NCI-H2107 treated with DMSO at 0.1 percent for 48 hours (cell line): ENCODE measurements around the gene FGF14.

Source experiments
- DNase-seq: peaks from one replicate; lab custom pipeline; 2025; ENCODE audit not compliant: unreplicated experiment; lab: John Stamatoyannopoulos, UW

Gene FGF14

DNA sequence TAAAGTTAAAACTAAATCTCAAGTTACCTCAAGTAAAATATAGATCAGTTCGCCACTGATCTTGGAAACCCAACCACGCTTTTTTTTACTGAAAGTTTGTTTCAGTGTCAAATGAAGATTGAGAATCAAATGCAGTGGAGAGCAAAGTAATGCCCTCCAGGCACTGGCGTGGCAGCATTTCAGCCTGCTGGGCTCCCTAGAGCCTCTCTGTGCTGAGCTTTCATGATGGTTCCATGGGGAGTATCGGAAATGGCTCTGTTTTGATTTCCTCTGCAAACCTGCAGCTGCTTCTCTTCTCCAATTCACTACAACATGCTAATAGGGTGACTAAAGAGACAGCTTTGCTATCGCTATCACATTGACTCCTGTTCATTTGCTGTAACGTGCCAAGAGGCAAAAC lies 141.6 kb downstream of the FGF14 start:
- no peak for DNase-seq

GRCh38 chr13:102255409-102255808 lies 146.4 kb downstream of the FGF14 start:
- DNase-seq = no peak

- no peak for DNase-seq
Observed at GRCh38 chr13:102251817-102252216, 150.0 kb downstream of the FGF14 start.

- DNase-seq = no peak
Observed at GRCh38 chr13:102250448-102250847, 151.4 kb downstream of the FGF14 start.

- no peak for DNase-seq
Observed at GRCh38 chr13:102244607-102245227, 157.1 kb downstream of the FGF14 start.

DNA sequence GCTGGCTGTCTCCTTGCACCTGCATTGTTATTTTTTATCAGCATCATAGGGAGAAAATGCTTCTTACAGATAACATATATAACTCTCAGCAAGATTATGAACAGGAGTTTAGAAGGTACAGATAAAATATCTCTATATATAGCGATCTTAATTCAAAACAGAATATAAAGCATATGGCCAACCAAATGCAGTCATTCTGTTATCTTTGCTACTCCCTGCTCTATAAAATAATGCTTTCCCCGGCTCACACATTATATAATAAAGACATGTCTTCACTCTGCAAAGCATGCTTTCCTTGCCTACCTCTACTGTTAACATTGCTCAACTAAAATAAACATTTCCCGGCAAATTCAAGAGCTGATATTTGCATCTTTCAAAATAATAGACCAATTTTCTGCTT lies 161.7 kb downstream of the FGF14 start:
- DNase-seq = no peak

DNA sequence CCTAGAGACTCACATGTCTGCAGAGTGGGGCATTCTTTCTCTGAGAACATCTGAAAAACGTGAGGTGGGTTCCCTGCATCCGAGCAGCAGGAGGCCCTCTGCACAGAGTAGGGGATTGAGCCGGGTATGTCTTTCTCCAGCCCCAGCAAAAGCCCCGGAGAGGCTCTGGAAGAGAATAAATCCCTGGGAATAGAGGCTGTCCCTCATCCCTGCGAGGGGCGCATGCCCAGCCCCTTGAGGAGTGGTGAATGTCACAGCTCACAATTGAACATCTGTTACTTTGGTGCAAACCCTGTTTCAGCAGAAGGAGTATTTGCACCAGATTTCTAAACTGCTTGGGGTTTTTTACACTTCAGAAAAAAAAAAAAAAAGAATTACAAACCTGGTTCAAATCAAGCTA lies 164.6 kb downstream of the FGF14 start:
- DNase-seq = no peak

DNA sequence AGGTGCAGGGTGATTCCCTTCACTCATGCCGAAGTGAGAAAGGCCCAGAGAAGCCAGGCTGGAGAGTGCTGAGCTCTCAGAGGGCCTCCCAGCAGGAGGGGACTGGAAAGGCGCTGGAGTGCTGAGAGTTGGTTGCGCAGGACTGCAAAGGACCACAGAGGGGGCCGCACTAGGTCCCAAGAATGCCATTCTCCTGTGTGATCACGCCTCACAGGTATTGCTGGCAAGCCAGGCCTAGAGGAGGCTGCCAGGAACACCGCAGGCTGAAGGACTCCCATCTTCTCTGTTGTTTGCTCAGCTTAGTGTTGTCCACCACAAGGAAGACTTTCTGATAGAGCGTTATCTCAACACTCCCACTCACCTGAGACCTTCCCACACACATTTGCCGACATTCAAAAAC lies 165.0 kb downstream of the FGF14 start:
- no peak for DNase-seq

DNA sequence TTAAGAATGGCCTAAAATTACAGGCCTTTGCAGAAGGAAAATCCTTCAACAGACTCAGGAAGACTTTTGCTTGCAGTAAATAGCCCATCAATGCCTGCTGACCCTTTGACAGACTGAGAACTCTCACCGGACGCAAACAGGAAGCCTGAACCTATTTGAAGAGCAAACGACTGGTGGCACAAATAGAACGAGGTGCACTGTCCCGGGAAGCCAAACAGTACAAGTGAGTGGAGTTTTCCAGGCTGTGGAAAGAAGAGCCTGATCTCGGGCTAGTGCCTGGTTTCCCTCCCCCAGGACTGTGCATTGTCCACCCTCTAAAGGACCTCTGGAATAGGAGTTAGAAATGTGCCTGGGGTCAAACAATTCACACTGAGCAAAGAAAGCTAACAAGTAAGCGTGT lies 165.5 kb downstream of the FGF14 start:
- no peak for DNase-seq

DNA sequence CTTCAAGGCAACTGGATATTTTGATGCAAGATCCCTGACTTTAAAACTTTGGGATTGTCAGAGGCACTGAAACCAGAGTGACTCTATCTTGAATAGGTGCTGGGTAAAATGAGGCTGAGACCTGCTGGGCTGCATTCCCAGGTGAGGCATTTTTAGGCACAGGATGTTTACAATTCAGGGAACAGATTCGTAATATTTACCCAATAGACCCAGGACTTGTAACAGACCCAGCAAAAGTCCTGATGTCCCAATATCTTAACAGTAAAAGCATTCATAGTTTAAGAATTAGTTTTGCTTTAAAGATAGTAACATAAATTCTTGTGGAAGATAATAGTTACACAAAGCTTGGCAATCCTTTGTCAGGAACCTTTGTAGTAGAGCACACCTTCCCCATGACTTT lies 166.2 kb downstream of the FGF14 start:
- DNase-seq = no peak

DNA sequence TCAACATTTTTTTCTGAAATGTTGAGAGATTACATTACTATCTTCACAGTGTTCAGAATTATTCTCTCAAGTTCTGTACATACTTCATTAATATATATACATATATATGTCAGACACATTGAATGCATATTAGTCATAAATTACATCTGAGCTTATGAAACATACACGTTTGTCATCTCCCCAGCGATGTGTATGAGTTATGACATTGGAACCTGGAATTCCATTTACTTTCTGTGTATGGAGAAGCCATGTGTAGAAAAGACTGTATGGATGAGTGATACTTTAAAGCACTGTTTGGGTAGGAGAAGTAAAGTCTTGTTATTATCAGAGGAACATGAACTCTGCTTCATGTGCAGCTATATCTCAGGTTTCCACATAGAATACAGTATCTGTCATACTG lies 167.2 kb downstream of the FGF14 start:
- DNase-seq = no peak

- DNase-seq = no peak
Observed at GRCh38 chr13:102233566-102234208, 168.2 kb downstream of the FGF14 start.

DNA sequence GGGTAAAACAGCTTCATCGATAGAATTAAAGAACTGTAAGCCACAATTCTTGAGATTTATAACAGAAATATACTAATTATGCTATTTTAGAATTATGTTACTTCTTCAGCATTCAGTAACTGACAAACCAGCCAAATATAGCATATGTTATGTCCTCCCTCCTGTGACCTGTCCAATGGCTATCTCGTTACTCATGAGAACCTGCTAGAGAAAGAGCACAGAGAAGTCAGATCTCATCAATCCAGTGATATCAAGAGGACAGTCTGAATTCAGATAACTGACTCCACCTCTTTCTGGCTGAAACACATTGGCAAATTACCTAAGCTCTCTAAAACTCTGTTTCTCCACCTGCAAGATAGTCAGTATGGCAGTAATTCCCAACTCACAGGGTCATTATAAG lies 170.4 kb downstream of the FGF14 start:
- DNase-seq = no peak

DNA sequence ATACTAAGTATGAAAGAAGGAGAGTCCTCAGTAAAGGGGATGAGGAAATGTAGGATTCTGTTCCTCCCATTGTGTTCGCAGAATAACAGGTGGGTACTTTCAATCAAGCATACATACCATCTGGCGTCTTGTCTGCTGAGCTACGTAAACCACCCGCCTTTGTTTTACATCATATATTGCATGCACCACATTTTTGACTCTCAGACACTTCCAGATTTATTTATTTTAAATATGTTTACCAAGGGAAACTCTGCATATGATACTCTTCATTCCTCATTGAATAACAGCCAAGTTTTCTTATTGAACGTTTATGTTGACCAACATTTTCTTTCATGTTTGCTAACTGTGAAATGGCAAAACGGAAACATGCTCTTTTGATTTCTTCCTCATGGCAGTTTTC lies 174.1 kb downstream of the FGF14 start:
- DNase-seq = peak; percentile 3

DNA sequence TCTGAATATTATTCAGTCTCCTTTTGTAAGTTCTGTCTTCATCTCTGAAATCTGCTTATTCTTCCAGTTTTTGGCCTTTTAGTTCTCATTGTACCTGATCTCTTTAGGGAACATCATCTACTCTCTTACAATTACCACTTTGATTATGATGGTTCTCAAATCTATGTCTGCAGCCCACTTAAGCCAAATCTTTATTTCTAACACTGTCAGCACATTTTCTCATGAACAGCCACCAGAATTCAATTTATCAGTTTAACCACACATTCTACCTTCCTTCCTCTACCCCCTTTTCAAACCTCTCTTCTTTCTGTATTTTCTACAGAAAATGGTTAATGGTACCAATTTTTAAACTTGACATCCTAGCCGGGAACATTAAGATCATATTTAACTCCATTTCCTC lies 175.3 kb downstream of the FGF14 start:
- DNase-seq = no peak

DNA sequence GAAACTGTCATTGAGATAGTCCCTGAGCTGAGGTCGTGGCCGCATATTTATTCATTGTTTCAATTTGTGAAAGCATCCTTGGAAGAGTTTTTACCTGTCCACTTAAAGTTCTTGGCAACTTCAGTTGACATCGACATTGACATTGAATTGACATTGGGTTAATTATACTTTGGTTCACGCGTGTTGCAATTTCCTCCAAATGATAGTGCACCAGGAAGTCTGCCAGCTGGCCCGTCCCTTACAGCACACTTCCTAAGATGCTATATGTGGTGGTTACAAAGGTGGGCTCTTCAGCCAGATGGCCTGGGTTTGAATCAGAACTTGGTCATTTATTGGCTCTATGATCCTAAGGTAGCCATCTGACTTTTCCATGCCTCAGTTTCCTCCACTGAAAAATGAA lies 176.0 kb downstream of the FGF14 start:
- no peak for DNase-seq

DNA sequence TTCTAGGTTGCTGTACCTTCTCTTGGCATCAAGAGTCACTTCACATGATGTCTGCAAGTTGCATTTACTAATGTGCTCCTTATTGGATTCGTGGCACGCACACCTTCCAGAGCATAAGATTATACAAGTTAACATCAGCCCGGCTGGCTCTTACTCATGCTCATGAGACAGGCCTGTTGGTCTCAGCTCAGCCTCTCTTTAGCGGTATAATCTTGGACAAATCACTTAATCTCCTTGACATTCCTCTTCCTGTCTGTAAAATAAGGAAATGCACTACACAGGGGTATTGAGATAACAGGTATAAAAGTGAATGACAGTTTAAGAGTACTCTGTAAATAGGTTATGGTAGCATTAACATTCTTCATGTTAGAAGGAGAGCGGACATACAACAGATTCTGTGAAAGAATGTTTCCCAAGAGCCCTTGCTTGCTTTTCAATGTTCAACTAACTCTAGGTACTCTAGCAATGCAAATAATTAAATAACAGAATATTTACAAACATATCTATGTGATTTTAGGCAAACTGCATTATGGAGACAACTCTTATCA lies 181.1 kb downstream of the FGF14 start:
- no peak for DNase-seq

DNA sequence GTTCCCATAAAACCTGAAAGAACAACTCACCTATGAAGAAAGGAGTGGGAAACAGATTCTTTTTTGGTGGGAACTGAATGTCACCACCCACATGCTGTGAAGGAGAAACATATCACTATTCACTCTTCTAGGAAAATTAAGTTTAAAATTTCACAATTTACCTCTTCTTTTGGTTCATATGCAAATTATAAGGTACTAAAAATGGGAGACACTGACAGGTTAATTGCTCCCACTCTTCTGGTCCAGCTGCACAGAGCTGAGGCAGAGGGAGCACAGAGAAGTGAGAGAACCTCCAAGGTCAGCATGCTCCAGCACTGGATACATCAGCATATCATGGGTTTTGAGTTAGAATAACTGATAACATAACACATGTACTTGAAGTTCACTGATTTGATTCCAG lies 186.9 kb downstream of the FGF14 start:
- DNase-seq = no peak

GRCh38 chr13:102212729-102213128 lies 189.1 kb downstream of the FGF14 start:
- DNase-seq = no peak

DNA sequence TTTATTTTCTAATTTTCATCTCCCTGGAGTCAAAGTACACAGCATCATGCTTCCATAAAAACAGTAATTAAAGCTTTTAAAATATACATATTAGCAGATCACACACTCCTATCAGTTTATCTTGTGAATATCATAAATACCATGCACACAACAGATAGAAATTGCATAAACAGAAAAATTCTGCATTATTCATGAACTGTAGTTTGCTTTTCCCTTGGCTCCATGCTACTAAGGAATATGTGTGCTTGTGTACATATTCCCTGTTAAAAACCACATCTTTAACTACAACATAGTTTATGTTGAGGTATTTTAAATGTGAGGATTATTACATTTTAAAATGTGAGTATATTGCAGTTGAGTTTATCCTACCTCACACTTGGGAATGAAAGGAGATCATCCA lies 193.5 kb downstream of the FGF14 start:
- no peak for DNase-seq

- no peak for DNase-seq
Observed at GRCh38 chr13:102207680-102208342, 194.0 kb downstream of the FGF14 start.

GRCh38 chr13:102203718-102204117 lies 198.1 kb downstream of the FGF14 start:
- DNase-seq = no peak
